Tongue (tissue), 3 donors: ENCODE results near the gene IRF3. TPM values are rescaled to one million over a fixed set of nuclear protein-coding genes. Genes with fewer than 3 reads are reported as not detected.

Experiments
- DNase-seq: peaks from one replicate; pipeline ENCODE4 v3.0.0-alpha.2; 2015
- small RNA-seq: library from RNA; depleted of rRNA; stranded (forward); fragments of <200 nt; gene quantifications from one replicate; pipeline ENCODE3, GENCODE V24; 2014; ENCODE audit warnings: low replicate concordance
- total RNA-seq: library from RNA; depleted of rRNA; stranded (reverse); fragments of >200 nt; gene quantifications from one replicate; pipeline ENCODE4 v1.2.3, GENCODE V29; 2014

IRF3 gene
- total RNA-seq, 1 donor from 2014 or later = 44.0 TPM

- no peak for DNase-seq
Measured at GRCh38 chr19:49615861-49616260, 49.8 kb downstream of the IRF3 start.

- no peak for DNase-seq
Measured at GRCh38 chr19:49614096-49614833, 51.4 kb downstream of the IRF3 start.

- DNase-seq = no peak
Measured at GRCh38 chr19:49613374-49613773, 52.3 kb downstream of the IRF3 start.

Small RNA genes within 50 kb of the gene (small RNA-seq; reads per million reads assigned to genes)
- not detected for gene MIR5088

Other genes starting within 250 kb of the IRF3 start
- not detected for gene PTH2, start 242.4 kb downstream of the IRF3 start, total RNA-seq
- not detected for gene GFY, start 240.5 kb downstream of the IRF3 start, total RNA-seq
- gene SLC17A7, start 224.3 kb downstream of the IRF3 start, total RNA-seq = 1.4 TPM
- gene PIH1D1, start 214.0 kb downstream of the IRF3 start, total RNA-seq = 58.3 TPM
- 34.6 TPM for gene ALDH16A1, start 212.6 kb downstream of the IRF3 start, total RNA-seq
- gene FLT3LG, start 191.6 kb downstream of the IRF3 start, total RNA-seq = 2.5 TPM
- 1,944 TPM for gene RPL13A, start 178.2 kb downstream of the IRF3 start, total RNA-seq
- 5,071 TPM for gene RPS11, start 169.4 kb downstream of the IRF3 start, total RNA-seq
- 122 TPM for gene FCGRT, start 153.2 kb downstream of the IRF3 start, total RNA-seq
- gene RCN3, start 137.9 kb downstream of the IRF3 start, total RNA-seq = 41.4 TPM
- 47.6 TPM for gene NOSIP, start 85.3 kb downstream of the IRF3 start, total RNA-seq
- gene PRRG2, start 84.5 kb downstream of the IRF3 start, total RNA-seq = 3.4 TPM
- 9.4 TPM for gene PRR12, start 74.7 kb downstream of the IRF3 start, total RNA-seq
- gene RRAS, start 25.7 kb downstream of the IRF3 start, total RNA-seq = 15.5 TPM
- 19.5 TPM for gene SCAF1, start 23.6 kb downstream of the IRF3 start, total RNA-seq
- gene BCL2L12, start 76 bp upstream of the IRF3 start, total RNA-seq = 10.9 TPM
- gene PRMT1, start 11.4 kb upstream of the IRF3 start, total RNA-seq = 208 TPM
- gene ADM5, start 23.7 kb upstream of the IRF3 start, total RNA-seq = 0.92 TPM
- 5.1 TPM for gene CPT1C, start 25.3 kb upstream of the IRF3 start, total RNA-seq
- gene TSKS, start 97.4 kb upstream of the IRF3 start, total RNA-seq = 1.1 TPM
- 56.2 TPM for gene AP2A1, start 101.1 kb upstream of the IRF3 start, total RNA-seq
- gene FUZ, start 147.4 kb upstream of the IRF3 start, total RNA-seq = 25.7 TPM
- gene MED25, start 152.4 kb upstream of the IRF3 start, total RNA-seq = 38.2 TPM
- gene PTOV1, start 185.3 kb upstream of the IRF3 start, total RNA-seq = 78.4 TPM
- gene PNKP, start 201.7 kb upstream of the IRF3 start, total RNA-seq = 23.1 TPM
- gene AKT1S1, start 211.5 kb upstream of the IRF3 start, total RNA-seq = 4.5 TPM
- 11.9 TPM for gene TBC1D17, start 211.8 kb upstream of the IRF3 start, total RNA-seq
- not detected for gene IL4I1, start 231.0 kb upstream of the IRF3 start, total RNA-seq